ENCODE results near the gene PCDHGC4.

The PCDHGC4 gene

DNA sequence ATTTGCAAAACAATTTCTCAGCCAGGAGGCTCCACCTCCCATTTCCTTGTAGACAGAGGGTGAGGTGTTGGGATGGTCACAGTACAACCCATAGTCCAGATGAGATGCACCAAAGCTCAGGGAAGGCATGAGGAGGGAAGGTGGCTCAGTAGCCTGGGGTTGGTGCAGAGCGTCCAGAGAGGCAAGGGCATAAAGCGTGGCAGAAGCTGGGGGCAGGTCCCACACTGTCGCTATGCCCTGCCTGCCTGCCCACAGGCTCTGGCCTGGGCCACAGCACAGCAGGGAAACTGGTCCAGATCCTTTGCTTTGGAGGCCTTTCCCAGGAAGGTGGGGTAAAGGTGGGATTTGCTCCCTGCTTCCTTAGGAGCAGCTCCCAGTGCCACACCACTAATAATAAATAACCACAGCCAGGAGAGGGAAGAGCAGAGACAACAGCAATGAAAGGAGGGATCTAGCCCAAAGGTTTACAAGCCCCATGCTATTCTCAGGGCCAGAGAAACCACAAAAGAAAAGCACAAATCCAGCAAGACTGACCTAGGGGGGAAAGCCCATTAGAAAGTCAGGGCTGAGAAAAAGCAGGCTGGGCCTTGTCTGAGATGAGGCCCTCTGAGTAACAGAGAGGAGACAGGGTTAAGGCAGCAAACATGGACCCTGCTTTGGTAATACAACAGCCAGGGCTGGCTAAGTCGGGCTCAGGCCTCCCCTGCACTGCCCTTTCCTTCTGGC, 31.3 kb downstream of the PCDHGC4 start:
- Histone ChIP-seq H3K9me2 (replicated peaks; ENCODE audit: insufficient read depth, low read length) (no peaks in the 10 kb centered on the region), H3K27ac (ENCODE audit: low read length) (peak overlapping the region; percentile 19; the same call in 1 of the 2 replicates), H3K36me3 (replicated peaks; ENCODE audit: insufficient read depth, low read length) (no peaks in the 10 kb centered on the region; the same call in none of the 2 replicates), H3K79me2 (ENCODE audit: low read length) (no peaks in the 10 kb centered on the region), H3K4me3 (ENCODE audit: low read length) (no peak overlapping the region), H3K9ac (ENCODE audit: low read length) (no peak overlapping the region), H3K9me3 (replicated peaks; ENCODE audit: insufficient read depth, low read length) (no peaks in the 10 kb centered on the region), H3K27me3 (replicated peaks; ENCODE audit: insufficient read depth, low read length) (no peaks in the 10 kb centered on the region), H2AFZ (ENCODE audit: low read length) (no peak overlapping the region), H3F3A (ENCODE audit: insufficient read depth, low read length) (peaks cover 25% of the 10 kb centered on the region), H4K20me1 (ENCODE audit: insufficient read depth, low read length) (no peaks in the 10 kb centered on the region), H3K4me2 (ENCODE audit: low read depth, low read length) (no peak overlapping the region), H3K4me1 (ENCODE audit: low read length) (peaks cover 40% of the 10 kb centered on the region)
- no peak for DNase-seq
- TF ChIP-seq EZH2phosphoT487 (IDR thresholded peaks at IDR 0.05; ENCODE audit: low read length) (no peak), EZH2 (optimal IDR thresholded peaks at IDR 0.05; ENCODE audit: low read depth, low read length) (no peak)
- TF ChIP-seq, protein P1, sequence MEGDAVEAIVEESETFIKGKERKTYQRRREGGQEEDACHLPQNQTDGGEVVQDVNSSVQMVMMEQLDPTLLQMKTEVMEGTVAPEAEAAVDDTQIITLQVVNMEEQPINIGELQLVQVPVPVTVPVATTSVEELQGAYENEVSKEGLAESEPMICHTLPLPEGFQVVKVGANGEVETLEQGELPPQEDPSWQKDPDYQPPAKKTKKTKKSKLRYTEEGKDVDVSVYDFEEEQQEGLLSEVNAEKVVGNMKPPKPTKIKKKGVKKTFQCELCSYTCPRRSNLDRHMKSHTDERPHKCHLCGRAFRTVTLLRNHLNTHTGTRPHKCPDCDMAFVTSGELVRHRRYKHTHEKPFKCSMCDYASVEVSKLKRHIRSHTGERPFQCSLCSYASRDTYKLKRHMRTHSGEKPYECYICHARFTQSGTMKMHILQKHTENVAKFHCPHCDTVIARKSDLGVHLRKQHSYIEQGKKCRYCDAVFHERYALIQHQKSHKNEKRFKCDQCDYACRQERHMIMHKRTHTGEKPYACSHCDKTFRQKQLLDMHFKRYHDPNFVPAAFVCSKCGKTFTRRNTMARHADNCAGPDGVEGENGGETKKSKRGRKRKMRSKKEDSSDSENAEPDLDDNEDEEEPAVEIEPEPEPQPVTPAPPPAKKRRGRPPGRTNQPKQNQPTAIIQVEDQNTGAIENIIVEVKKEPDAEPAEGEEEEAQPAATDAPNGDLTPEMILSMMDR (IDR thresholded peaks at IDR 0.05; ENCODE audit: low read length) = no peak

DNA sequence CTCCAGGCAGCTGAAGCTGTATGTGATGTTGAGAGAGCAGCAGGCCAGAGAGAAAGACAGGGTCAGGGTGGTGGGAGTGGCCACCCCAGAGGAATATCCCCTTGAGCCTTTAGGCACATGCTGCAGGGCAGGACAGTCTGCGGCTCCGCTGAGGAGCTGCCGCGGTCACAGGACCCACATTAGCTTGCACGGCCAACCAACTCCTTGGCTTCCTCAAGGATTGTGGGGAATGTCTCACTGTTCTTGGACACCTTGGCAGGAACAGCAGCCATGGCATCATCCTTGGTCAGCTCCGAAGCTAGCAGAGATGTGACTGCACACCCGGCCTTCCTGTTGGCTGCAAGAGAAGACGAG, 31.8 kb downstream of the PCDHGC4 start:
- H2AFZ ChIP-seq (ENCODE audit: low read length) = no peak overlapping the region
- no peaks in the 10 kb centered on the region for H3K9me2 ChIP-seq (replicated peaks; ENCODE audit: insufficient read depth, low read length)
- H3K4me2 ChIP-seq (ENCODE audit: low read depth, low read length) = no peak overlapping the region
- no peaks in the 10 kb centered on the region for H3K27me3 ChIP-seq (replicated peaks; ENCODE audit: insufficient read depth, low read length)
- H3K4me1 ChIP-seq (ENCODE audit: low read length) = peaks cover 36% of the 10 kb centered on the region
- TF ChIP-seq EZH2phosphoT487 (IDR thresholded peaks at IDR 0.05; ENCODE audit: low read length) (no peak), EZH2 (optimal IDR thresholded peaks at IDR 0.05; ENCODE audit: low read depth, low read length) (no peak)
- TF ChIP-seq, protein P1 (IDR thresholded peaks at IDR 0.05; ENCODE audit: low read length) = no peak
- no peak overlapping the region for H3K9ac ChIP-seq (ENCODE audit: low read length)
- no peaks in the 10 kb centered on the region; the same call in none of the 2 replicates for H3K36me3 ChIP-seq (replicated peaks; ENCODE audit: insufficient read depth, low read length)
- H3K4me3 ChIP-seq (ENCODE audit: low read length) = no peak overlapping the region
- H3K27ac ChIP-seq (ENCODE audit: low read length) = peak overlapping the region; percentile 19; the same call in 1 of the 2 replicates
- no peaks in the 10 kb centered on the region for H3K9me3 ChIP-seq (replicated peaks; ENCODE audit: insufficient read depth, low read length)
- DNase-seq = no peak
- peaks cover 25% of the 10 kb centered on the region for H3F3A ChIP-seq (ENCODE audit: insufficient read depth, low read length)
- no peaks in the 10 kb centered on the region for H4K20me1 ChIP-seq (ENCODE audit: insufficient read depth, low read length)
- H3K79me2 ChIP-seq (ENCODE audit: low read length) = no peaks in the 10 kb centered on the region

DNA sequence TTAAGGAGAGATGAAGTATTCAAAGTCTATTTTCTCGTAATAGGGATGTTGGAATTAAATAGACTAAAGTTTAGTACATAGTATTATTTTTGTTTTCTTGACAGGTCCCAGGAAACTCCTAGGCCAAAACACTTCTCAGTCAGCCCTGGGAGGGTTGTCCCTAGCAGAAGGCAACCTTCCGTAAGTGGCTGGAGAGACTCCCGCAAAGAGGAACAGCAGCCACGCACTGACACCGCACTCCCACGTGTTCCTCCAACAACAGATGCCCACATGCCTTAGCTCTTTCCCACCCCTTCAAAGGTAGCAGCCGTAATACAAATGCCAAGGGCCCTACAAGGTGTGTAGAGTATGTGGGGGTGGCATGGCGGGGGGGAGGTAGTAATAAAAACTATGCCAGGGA, 32.5 kb downstream of the PCDHGC4 start:
- Histone ChIP-seq H3K9me3 (replicated peaks; ENCODE audit: insufficient read depth, low read length) (no peaks in the 10 kb centered on the region), H3K9ac (ENCODE audit: low read length) (no peak overlapping the region), H3F3A (ENCODE audit: insufficient read depth, low read length) (peaks cover 25% of the 10 kb centered on the region), H2AFZ (ENCODE audit: low read length) (no peak overlapping the region), H3K4me1 (ENCODE audit: low read length) (peaks cover 35% of the 10 kb centered on the region), H3K27ac (ENCODE audit: low read length) (no peak overlapping the region), H3K27me3 (replicated peaks; ENCODE audit: insufficient read depth, low read length) (no peaks in the 10 kb centered on the region), H3K9me2 (replicated peaks; ENCODE audit: insufficient read depth, low read length) (no peaks in the 10 kb centered on the region), H3K4me2 (ENCODE audit: low read depth, low read length) (no peak overlapping the region), H3K36me3 (replicated peaks; ENCODE audit: insufficient read depth, low read length) (no peaks in the 10 kb centered on the region; the same call in none of the 2 replicates), H3K4me3 (ENCODE audit: low read length) (no peak overlapping the region), H3K79me2 (ENCODE audit: low read length) (no peaks in the 10 kb centered on the region), H4K20me1 (ENCODE audit: insufficient read depth, low read length) (no peaks in the 10 kb centered on the region)
- DNase-seq = no peak
- TF ChIP-seq, protein P1 (IDR thresholded peaks at IDR 0.05; ENCODE audit: low read length) = no peak
- no peak for TF ChIP-seq EZH2 (optimal IDR thresholded peaks at IDR 0.05; ENCODE audit: low read depth, low read length)
- TF ChIP-seq EZH2phosphoT487 (IDR thresholded peaks at IDR 0.05; ENCODE audit: low read length) = no peak

Data from MM.1S (cell line).